GM18909 (cell line): ENCODE measurements around the gene ISG15.
"Not testable (repeated sequence)": the region's sequence is repeated elsewhere in the genome, so short reads cannot be mapped to it uniquely, and the experiment has no call there.

Experiments used
- ATAC-seq: cut with Tn5 transposase; IDR thresholded peaks from one replicate; pipeline ENCODE4 v1.9.1; 2021; ENCODE audit warnings: mild to moderate bottlenecking; ENCODE audit not compliant: unreplicated experiment, poor library complexity

Gene ISG15

GRCh38 chr1:1024771-1025699 is 11.7 kb downstream of the ISG15 start:
- no peak for ATAC-seq

GRCh38 chr1:1025730-1026129 is 12.4 kb downstream of the ISG15 start:
- ATAC-seq: no peak

GRCh38 chr1:1026599-1027413 is 13.5 kb downstream of the ISG15 start:
- ATAC-seq: no peak

- no peak for ATAC-seq
Observed at GRCh38 chr1:1027791-1028190, 14.5 kb downstream of the ISG15 start.

GRCh38 chr1:1030867-1031658 is 17.8 kb downstream of the ISG15 start:
- not testable (repeated sequence) for ATAC-seq

- no peak for ATAC-seq
Observed at GRCh38 chr1:1031659-1032235, 18.4 kb downstream of the ISG15 start.

- peak; percentile 19 for ATAC-seq
Observed at GRCh38 chr1:1032424-1032823, 19.1 kb downstream of the ISG15 start.

- ATAC-seq: peak; percentile 80
Observed at GRCh38 chr1:1033009-1033587, 19.8 kb downstream of the ISG15 start.

- ATAC-seq: no peak
Observed at GRCh38 chr1:1033731-1034438, 20.6 kb downstream of the ISG15 start.

GRCh38 chr1:1034439-1034781 is 21.1 kb downstream of the ISG15 start:
- no peak for ATAC-seq

GRCh38 chr1:1035291-1035943 is 22.1 kb downstream of the ISG15 start:
- ATAC-seq: no peak

- no peak for ATAC-seq
Observed at GRCh38 chr1:1037366-1038327, 24.4 kb downstream of the ISG15 start.

GRCh38 chr1:1038694-1039093 is 25.4 kb downstream of the ISG15 start:
- peak; percentile 40 for ATAC-seq

- no peak for ATAC-seq
Observed at GRCh38 chr1:1039145-1039910, 26.0 kb downstream of the ISG15 start.

GRCh38 chr1:1040004-1040991 is 27.0 kb downstream of the ISG15 start:
- ATAC-seq: peak; percentile 48

- no peak for ATAC-seq
Observed at GRCh38 chr1:1041092-1041523, 27.8 kb downstream of the ISG15 start.
